ENCODE measurements around the gene DYTN. TPM values are rescaled to one million over a fixed set of nuclear protein-coding genes. Genes with fewer than 3 reads are reported as not detected.

Gene DYTN
- polyA plus RNA-seq, 1 donor from 2014 or later: not detected

DNA sequence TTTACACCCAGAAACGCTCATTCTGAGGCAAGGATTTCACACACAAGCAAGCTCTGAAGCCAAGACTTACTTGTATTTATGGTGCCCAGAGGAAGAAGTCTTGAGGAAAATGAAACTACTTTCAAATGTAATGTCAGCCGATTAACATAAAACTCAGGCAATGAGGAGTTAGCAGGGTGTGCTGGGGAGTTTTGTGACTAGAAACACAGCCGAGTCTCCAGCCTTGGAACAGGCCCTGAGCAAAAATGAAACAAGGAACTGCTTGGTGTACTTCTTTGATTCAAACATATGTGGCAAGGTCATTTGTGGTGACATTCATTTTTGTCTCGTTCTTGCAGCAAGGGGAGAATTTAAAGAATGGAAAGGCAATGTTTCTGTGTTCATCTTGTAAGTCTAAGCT, 4.5 kb downstream of the DYTN start:
- Histone ChIP-seq H3K9ac (ENCODE audit: low read length) (no peak overlapping the region), H3K4me3 (ENCODE audit: low read length) (no peak overlapping the region), H3K9me2 (ENCODE audit: insufficient read depth, low read length) (no peaks in the 10 kb centered on the region), H2AFZ (ENCODE audit: low read depth, low read length) (no peak overlapping the region), H3K79me2 (replicated peaks; ENCODE audit: insufficient read depth, low read length) (no peaks in the 10 kb centered on the region), H3K27me3 (ENCODE audit: insufficient read depth, low read depth, low read length) (no peaks in the 10 kb centered on the region), H3K36me3 (ENCODE audit: insufficient read depth, low read length) (no peaks in the 10 kb centered on the region), H3K9me3 (ENCODE audit: low read length) (no peaks in the 10 kb centered on the region), H3K4me2 (ENCODE audit: low read length) (no peak overlapping the region), H3K27ac (ENCODE audit: low read length) (no peak overlapping the region), H3F3A (ENCODE audit: insufficient read depth, low read length, poor library complexity, severe bottlenecking) (no peaks in the 10 kb centered on the region), H4K20me1 (ENCODE audit: insufficient read depth) (no peaks in the 10 kb centered on the region)
- TF ChIP-seq EP300 (conservative IDR thresholded peaks at IDR 0.05; ENCODE audit: poor library complexity, severe bottlenecking): no peak
- no peak for TF ChIP-seq EZH2 (IDR thresholded peaks at IDR 0.05; ENCODE audit: borderline replicate concordance, insufficient read depth, low read length, poor library complexity, severe bottlenecking)
- TF ChIP-seq SMC3 (conservative IDR thresholded peaks at IDR 0.05; ENCODE audit: poor library complexity): no peak
- TF ChIP-seq RAD21 (conservative IDR thresholded peaks at IDR 0.05): no peak
- TF ChIP-seq TAF1 (IDR thresholded peaks at IDR 0.05; ENCODE audit: low read depth): no peak
- TF ChIP-seq MXI1 (conservative IDR thresholded peaks at IDR 0.05; ENCODE audit: poor library complexity, severe bottlenecking): no peak
- TF ChIP-seq, protein P1, sequence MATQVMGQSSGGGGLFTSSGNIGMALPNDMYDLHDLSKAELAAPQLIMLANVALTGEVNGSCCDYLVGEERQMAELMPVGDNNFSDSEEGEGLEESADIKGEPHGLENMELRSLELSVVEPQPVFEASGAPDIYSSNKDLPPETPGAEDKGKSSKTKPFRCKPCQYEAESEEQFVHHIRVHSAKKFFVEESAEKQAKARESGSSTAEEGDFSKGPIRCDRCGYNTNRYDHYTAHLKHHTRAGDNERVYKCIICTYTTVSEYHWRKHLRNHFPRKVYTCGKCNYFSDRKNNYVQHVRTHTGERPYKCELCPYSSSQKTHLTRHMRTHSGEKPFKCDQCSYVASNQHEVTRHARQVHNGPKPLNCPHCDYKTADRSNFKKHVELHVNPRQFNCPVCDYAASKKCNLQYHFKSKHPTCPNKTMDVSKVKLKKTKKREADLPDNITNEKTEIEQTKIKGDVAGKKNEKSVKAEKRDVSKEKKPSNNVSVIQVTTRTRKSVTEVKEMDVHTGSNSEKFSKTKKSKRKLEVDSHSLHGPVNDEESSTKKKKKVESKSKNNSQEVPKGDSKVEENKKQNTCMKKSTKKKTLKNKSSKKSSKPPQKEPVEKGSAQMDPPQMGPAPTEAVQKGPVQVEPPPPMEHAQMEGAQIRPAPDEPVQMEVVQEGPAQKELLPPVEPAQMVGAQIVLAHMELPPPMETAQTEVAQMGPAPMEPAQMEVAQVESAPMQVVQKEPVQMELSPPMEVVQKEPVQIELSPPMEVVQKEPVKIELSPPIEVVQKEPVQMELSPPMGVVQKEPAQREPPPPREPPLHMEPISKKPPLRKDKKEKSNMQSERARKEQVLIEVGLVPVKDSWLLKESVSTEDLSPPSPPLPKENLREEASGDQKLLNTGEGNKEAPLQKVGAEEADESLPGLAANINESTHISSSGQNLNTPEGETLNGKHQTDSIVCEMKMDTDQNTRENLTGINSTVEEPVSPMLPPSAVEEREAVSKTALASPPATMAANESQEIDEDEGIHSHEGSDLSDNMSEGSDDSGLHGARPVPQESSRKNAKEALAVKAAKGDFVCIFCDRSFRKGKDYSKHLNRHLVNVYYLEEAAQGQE (IDR thresholded peaks at IDR 0.05; ENCODE audit: borderline replicate concordance): no peak
- no peak for TF ChIP-seq CTCF (IDR thresholded peaks at IDR 0.05; ENCODE audit: poor library complexity, severe bottlenecking)
- no peak for TF ChIP-seq POLR2AphosphoS5 (IDR thresholded peaks at IDR 0.05)

DNA sequence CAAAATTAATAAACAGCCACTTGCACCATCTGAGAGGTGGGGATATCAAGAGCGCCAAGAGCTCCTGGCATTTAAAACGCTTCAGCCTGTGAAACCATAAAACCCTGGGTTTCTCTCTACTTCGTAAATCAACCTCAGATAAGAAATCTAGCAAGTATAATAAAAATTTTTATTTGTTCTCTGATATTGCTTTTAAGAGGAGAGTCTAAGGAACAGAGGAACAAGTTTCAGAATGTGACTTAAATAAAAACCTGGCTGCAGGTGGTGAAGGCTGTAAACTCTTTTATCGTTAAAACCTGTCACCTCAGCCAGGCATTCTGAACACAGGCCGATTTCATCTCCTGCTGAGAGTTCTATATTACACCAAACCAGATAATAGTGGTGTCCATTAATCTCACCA, 9.9 kb downstream of the DYTN start:
- H3K9me2 ChIP-seq (ENCODE audit: insufficient read depth, low read length): no peaks in the 10 kb centered on the region
- H3K4me2 ChIP-seq (ENCODE audit: low read length): no peak overlapping the region
- H3F3A ChIP-seq (ENCODE audit: insufficient read depth, low read length, poor library complexity, severe bottlenecking): no peaks in the 10 kb centered on the region
- no peaks in the 10 kb centered on the region for H4K20me1 ChIP-seq (ENCODE audit: insufficient read depth)
- no peak overlapping the region for H3K9ac ChIP-seq (ENCODE audit: low read length)
- no peaks in the 10 kb centered on the region for H3K27me3 ChIP-seq (ENCODE audit: insufficient read depth, low read depth, low read length)
- no peak overlapping the region for H3K4me3 ChIP-seq (ENCODE audit: low read length)
- no peaks in the 10 kb centered on the region for H3K79me2 ChIP-seq (replicated peaks; ENCODE audit: insufficient read depth, low read length)
- H2AFZ ChIP-seq (ENCODE audit: low read depth, low read length): no peak overlapping the region
- no peak for TF ChIP-seq CTCF (IDR thresholded peaks at IDR 0.05; ENCODE audit: poor library complexity, severe bottlenecking)
- TF ChIP-seq POLR2AphosphoS5 (IDR thresholded peaks at IDR 0.05): peak; percentile 21
- no peaks in the 10 kb centered on the region for H3K36me3 ChIP-seq (ENCODE audit: insufficient read depth, low read length)
- H3K27ac ChIP-seq (ENCODE audit: low read length): no peak overlapping the region
- no peaks in the 10 kb centered on the region for H3K9me3 ChIP-seq (ENCODE audit: low read length)
